GM21515 (cell line): ENCODE results near the gene SOX1.

ENCODE experiments used
- ATAC-seq: cut with Tn5 transposase; IDR thresholded peaks from one replicate; pipeline ENCODE4 v1.9.1; 2021; ENCODE audit not compliant: unreplicated experiment

Gene SOX1

DNA sequence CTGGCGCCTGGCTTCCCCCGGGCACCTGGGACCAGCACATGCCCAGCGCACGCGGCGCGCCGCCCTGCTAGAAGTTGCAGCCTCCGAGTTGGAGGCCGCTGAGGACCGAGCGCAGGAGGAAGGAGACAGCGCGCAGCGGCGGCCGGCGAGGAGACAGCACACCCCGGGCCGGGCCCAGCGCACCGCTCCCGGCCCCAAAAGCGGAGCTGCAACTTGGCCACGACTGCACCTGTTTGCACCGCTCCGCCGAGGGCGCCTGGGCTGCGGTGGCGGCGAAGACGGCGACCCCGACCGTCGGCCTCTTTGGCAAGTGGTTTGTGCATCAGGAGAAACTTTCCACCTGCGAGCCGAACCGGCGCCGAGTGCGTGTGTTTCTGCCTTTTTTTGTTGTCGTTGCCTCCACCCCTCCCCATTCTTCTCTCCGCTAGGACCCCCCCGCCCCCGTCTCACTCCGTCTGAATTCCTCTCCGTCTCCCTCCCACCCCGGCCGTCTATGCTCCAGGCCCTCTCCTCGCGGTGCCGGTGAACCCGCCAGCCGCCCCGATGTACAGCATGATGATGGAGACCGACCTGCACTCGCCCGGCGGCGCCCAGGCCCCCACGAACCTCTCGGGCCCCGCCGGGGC is at the start of gene SOX1:
TSS of gene SOX1 (plus strand) at position 34 of the 626 bp plus-strand sequence. CDS start at position 544, 510 bp downstream.
- no peak for ATAC-seq

DNA sequence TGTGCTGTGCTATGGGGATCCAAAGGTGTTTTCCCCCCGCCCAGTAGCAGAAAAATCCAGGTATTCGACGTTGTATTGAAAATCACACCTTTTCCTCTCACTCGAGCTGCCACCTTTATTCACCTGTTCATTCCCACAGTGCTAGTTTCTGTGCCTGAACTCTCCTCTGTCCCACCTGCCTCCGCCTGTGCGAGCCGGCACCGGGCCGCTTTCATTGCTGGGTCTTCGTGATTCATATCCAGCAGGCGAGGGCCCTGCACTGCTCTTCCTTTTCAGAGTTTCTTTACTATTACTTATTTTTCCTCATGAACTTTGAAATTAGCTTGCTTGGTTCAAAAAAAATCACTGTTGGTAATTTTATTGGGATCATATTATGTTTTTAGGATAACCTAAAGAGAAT is 42.4 kb upstream of the SOX1 start:
- ATAC-seq = no peak

DNA sequence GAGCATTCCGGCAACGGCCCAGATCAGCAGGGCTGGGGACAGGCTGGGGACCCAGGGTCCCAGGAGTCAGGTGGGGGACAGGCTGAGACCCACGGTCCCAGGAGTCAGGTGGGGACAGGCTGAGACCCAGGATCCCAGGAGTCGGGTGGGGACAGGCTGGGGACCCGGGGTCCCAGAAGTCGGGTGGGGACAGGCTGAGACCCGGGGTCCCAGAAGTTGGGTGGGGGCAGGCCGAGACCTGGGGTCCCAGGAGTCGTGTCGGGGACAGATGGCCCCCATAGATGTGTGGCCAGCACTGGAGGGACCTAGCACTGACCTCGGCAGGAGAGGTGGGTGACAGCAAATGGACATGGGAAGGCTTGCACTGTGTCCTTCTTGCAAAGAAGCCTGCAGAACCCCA is 39.7 kb upstream of the SOX1 start:
- no peak for ATAC-seq

- ATAC-seq = no peak
These were observed 38.5 kb upstream of the SOX1 start for GRCh38 chr13:112028481-112028880.

DNA sequence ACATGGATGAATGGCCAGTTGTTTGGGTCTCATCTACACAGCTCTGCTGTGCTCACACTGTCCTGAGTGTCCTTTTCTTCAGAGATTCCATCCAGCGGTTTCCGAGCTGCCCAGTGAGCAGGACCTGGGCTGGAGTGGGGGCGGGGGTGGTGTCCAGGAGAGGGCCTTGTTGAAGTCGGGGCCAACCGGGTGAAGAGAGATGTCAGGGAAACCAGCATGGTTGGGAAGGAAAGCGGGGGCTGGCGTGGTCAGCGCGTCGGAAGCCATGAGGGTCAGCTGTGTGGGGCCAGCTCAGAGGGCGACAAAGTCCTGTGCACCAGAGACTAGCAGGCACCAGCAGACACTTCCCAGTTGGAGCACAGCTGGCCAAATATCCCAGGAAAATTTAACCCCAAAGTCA is 37.8 kb upstream of the SOX1 start:
- no peak for ATAC-seq

- ATAC-seq = no peak
These were observed 34.6 kb upstream of the SOX1 start for GRCh38 chr13:112032186-112032993.

DNA sequence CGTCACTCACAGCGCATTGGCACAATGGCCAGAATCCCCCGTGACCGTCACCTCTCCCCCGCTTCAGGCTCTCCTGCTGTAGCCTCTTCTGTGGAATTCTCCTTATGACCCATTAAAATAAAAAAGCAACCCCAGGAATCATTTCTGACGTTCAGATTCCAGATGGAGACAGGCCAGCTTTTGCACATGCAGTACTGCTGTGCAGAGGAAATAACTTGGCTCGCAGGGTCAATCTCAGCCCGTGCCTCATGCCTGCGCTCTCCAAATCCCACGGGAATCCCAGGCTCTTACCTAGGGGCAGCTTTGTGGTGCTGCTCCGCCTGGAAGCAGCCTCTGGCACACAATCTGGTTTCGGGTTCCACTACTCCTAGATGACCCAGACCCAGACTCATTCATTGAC is 32.7 kb upstream of the SOX1 start:
- no peak for ATAC-seq

- no peak for ATAC-seq
These were observed 32.1 kb upstream of the SOX1 start for GRCh38 chr13:112034846-112035245.

DNA sequence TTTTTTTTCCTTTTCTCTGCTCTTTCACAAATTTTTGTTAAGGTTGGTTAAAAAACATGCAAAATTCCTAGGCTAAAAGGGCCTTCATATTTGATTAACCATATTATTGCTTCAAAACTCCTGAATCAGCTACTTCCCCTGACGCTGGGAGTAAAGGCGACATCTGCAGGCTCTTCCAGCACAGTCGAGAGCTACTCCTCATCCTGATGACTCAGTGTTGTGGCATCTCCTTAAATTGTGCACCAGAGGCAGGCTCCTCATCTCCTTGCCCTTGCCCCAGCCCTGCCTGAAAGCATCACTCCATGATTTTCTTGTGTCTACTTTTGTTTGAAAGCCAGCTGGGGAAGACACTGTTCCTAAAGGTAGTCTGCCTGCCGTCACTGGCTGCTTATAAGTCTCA is 24.5 kb upstream of the SOX1 start:
- no peak for ATAC-seq

- ATAC-seq = no peak
These were observed 14.7 kb upstream of the SOX1 start for GRCh38 chr13:112052213-112052612.

DNA sequence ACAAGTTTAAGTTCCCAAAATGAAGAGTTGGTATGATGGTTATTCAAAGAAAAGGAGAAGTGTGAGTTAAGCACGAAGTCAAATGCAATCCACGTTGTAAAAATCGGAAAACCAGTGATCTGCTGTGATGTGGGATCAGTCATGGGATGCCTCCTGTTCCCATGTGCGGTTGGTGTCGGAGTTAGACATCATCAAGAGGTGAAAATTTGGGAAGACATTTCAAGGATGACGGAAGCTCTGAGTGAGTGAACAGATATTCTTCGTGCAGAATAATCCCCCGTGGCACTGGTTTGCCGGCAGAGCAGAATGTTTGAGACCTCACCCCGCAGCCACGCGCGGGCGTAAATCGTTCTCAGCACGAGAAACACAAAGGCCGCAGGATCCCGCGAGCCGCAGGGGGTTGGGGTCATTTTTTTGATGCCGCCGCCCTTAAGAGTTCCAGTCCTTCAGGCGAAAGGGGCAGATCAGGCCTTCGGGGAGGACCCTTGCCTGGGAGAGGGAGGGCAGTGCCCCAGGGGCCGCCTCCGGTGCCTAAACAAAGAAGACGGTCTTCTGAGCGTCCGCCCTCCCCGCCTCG is 13.7 kb upstream of the SOX1 start:
- no peak for ATAC-seq

DNA sequence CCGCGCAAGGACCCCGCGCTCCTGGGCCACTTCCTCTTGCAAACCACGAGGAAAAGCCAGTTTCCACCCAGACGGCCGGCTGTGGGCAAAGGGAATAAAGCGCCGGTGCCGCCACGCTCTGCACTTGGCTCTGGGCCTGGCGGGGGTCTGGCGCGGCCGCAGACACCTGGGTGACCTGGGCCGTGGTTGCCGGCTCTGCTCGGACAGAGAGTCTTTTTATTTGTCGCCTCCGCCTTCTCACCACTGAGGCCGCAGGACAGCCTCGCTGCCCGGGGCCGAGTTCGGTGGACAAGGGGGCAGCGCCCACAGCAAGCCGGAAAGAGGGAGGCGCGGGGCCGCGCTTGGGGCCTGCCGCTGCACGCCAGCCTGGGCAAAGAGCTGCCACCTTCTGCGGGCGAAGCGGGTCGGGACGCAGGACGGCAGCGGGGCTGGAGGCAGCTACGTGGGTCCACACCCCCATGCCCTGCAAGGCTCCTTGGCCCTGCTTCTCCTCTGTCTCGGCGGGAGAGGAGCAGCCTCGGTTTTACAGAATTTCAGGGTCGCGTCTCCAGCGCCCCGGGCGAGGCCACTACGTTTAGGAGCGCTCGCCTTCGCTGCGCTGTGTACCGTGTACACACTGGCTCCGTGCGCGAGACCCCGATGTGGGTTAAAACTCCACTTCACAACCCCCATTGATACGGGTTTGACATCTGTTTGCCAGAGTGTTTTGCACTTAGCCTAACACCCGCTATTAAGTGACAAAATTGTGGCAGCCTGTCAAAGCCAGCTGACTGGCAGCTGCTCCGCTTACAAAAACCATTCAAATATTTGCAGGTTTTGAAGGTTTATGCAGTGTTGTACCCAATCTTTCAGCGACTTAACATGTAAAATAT is 13.0 kb upstream of the SOX1 start:
- no peak for ATAC-seq

DNA sequence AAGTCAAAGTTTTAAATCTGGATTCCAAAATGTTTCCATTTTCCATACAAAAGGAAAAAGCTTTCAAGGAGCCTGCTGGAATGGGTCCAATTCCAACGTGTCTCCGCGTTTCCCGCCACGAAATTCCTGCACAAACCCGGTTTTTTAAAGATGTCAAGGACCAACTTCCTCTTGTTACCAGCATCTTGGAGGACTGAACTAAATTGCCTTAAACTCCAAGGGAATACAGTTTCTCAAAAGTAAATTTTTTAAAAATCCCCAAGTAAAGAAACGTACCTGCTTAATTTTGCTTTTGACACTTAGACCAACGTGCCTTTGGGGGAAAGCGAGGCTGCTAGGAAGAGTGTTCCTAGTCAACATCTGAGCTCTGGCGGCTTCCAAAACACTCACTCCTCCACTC is 12.3 kb upstream of the SOX1 start:
- ATAC-seq = no peak

DNA sequence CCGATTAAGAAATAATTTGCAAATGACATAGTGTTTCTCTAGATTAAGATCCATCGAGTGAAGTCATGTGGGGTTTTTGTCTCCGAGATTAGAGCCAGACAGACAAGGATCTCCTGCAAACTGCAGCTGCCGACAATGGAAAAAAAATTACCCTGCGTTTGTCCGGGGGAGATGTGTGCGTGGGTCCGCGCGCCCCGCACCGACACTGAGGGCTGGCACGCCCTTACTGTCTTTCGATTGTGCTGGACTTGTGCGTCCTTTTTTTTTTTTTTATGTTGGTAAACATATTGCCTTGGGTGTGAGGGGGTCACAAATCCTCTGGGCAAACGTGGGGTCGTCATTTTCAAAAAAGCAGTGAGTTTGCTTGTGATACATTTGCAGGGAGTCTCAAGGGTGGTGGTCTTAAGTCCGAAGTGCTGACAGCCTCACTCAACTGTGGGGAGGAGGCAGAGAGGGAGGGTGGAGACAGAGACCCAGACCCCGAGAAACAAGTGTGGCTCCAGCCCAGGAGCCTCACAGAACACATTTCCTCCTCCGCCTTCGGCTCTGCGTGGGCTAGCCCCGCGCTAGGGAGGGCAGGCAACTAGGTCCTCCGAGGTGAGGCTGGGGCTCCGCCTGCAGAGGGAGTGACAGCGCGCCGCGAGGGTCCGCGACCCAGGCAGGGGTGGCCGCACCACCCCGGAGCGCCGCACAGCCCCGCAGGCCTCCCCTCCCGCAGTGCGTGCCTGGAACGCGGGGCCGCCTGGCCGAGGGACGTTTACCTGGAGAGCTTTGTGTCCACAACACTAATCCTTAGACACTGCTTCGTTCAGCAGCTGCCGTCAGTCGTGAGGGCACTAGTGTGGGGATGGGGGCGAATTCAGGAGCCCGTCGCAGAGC is 11.7 kb upstream of the SOX1 start:
- no peak for ATAC-seq

DNA sequence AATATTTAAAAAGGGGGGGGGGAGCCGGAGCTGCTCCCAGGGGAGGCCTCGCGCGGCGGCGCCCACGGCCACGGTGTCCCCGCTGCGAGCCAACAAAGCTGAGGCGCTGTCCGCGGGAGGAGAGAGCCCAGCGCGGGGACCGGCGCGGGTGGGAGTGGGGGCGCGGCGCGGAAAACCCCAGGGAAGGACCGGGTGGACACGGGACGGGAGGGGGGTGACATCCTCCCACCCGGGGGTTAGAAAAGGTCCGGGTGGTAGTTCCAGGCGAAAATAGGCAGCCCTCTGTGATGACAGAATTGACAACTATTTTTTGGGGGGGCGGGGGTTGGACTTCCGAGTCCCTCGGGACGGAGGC is 11.1 kb upstream of the SOX1 start:
- ATAC-seq = no peak

- ATAC-seq = no peak
These were observed 10.6 kb upstream of the SOX1 start for GRCh38 chr13:112056284-112056727.

DNA sequence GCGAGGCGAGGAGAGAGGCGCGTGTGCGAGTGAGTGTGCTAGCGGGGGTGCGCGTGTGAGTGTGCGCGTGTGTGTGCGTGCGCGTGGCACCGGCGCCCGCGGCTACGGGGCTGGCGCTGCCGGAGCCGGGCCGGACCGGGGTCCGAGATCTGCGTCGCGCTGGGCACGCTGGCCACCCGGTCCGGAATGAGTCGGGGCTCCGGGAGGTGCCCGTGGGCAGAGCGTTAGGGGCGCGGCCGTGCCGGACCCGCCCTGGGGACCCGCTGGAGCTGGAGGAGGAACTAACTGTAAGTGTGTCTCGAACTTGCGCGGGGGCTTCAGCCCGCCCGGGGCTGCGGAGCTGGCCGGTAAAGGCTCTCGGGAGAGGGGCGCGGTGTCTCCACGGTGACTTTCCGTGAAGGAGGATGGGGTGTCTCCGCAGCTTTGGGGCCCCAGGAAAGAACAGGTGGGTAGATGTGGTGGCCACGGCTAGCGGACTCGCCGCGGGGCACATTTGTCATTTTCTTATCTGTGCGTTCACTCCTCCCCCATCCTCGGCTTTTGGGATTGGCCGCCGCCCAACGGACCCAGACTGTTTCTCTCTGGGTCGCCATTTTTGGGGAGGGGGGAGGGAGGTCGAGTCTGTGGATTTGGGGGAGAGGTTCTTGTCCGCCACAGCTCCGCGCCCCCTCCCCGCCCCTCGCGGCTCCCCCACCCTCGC is 10.1 kb upstream of the SOX1 start:
- no peak for ATAC-seq

- ATAC-seq = no peak
These were observed 9.6 kb upstream of the SOX1 start for GRCh38 chr13:112057439-112057735.

DNA sequence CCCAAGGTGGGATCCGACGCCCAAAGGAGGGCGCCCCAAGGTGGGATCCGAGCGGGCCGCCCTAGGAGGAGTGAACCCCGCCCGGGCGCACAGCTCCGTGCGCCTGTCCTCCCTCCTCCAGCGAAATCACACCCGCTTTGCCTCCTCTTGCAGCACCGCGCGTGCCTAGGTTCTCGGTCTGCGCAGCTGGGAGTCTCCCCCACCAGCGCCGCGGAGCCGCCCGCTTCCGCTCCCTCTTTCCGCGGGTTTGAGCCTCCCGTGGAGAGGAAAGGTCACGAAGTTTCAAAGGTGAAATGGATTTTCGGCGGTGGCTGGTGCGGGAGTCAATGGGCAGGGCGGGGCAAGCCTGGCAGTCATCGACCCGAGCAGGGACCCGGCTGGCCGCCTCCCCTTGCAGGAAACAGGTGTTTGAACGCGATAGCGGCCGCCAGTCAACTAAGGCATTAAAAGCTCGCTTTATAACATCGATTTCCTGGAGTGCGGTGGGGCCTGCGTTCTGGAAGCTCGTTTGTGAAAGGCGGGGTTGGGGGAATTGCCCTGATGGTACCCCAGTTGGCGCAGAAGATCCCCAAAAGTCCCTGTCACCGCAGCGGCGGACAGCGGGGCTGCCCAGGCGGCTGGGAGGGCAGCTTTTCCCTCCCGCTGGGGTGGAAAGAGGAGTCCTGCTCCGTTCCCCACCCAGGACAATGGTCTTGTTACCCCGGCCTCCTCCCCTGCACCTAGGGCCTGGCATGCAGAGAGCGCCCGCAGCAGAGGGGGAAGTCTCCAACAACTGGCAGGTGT is 9.0 kb upstream of the SOX1 start:
- ATAC-seq = no peak
